GM15510 (cell line): ENCODE measurements around the gene DUSP15.

Experiments used
- POLR2A ChIP-seq: IDR thresholded peaks from 3 replicates; pipeline ENCODE4 v1.6.1; 2011; ENCODE audit warnings: borderline replicate concordance; ENCODE audit not compliant: insufficient read length; ENCODE audit errors: extremely low read depth

DUSP15 gene

DNA sequence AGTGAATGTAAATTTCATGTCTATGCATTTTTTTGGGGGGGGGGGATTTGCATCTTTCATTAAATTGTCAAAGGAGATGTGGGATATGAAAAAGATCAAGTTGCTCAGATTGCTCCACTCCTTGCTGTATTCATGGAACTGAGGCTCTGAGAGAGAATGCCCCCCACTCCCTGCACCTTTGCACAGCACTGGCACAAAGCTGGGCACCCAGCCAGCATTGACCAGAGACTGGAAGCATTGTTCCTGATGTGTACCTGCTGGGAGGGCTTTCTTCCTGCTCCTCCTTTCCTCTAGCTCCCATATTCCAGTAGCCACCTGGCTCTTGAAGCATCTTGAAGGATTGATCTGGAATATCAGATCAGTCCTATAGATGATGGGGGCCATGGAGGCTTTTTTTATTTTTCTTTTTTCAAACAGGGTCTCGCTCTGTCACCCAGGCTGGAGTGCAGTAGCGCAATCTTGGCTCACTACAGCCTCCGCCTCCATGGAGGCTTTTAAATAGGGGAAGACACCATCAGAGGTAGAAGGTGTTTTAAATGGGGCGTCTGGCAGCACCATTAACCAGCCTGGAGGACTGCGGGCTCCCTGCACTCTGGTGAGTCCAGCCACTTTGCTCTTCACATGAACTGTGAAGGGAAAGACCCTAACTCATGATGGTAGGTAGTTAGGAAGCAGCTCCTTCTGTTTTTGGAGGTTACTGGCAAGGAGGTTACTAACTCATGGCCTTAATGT lies 10.9 kb downstream of the DUSP15 start:
- no peak for TF ChIP-seq POLR2A

DNA sequence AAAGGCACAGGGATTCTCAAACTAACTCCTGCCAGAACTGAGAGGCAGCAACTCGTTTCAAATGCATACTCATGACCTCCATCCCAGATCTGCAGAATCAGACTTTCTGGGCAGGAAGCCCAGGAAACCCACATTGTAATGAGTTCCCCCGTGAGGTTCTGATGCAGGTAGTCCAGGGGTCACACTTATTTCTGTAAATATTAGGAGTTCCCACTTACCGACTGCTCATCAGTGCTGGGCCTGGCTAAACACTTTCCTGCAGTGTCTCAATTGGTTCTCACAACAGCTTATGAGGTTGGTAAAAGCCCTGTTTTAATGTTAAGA lies 11.6 kb downstream of the DUSP15 start:
- TF ChIP-seq POLR2A = no peak

DNA sequence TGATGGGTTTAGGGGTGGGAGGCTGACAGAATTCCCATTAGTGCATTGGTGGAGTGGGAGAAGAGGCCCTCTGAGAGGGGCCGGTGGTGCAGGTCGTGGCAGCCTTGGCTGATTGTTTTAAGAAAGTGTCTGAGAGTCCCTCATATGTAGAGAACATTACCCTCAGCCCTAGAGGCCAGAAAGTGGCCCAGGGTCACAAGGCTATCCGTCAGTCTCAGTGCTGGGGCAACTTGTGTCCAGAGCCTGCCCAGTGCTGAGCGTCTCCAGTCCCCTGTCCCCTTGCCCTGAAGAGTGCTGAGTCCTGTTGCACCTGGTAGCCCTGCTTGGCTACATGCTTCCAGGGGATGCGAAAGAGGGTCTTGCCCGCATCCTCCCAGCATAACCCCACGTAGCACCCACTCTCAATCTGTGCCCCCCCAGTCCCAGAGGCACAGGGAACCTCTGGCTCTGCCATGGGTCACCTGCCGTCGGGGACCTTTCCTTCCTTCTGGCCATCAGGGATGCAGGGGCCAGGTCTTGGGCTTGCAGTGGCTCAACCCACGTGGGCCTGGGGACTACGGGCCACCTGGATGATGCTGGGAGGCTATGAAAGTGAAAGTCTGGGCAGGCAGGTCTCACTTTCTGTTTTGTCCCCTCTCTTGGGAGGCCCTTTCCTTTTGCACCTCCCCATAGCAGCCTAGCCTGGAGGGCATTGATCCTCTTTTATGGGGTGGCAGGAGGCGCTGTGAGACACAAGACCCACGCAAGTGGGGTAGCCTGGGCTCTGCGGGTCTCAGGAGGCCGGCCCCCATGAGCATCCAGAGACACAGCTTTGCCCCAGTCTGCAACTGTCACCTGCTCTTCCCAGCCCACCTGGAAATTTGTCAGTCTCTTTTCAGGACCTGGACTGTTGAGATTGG lies 12.2 kb downstream of the DUSP15 start:
- no peak for TF ChIP-seq POLR2A

- TF ChIP-seq POLR2A = no peak
Measured at GRCh38 chr20:31856516-31856915, 13.8 kb downstream of the DUSP15 start.

GRCh38 chr20:31853481-31853880 lies 16.8 kb downstream of the DUSP15 start:
- no peak for TF ChIP-seq POLR2A

DNA sequence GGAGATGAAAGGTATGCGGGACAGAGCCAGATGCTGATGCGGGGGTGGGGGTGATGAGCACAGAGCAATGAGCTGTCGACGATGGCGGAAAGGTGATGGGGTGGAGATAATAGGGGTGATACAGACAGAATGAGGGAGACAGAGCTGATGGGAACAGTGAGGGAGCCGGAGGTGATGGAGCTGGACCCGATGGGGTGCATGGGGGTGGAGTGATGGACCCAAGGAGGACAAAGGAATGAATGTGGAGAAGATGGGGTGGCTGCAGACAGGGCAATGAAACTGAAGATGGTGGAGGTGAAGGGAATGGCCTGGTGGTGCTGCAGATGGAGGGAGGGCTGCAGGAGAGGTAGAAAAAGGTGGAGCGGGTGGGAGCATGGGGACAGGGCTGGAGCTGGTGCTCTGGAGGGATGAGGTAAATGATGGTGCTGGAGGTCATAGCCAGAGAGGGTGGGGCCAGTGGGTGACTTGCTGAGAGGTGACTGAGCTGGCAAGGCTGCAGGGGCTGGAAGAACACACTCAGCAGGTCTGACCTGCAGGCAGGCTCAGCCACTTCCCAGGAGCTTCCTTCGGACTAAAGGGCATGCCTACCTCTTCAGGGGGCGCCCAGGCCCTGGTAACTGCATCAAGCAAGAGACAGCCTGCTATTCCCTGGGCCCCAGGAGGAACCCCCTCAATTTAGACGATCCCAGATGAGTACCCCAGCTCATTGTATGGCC lies 18.9 kb downstream of the DUSP15 start:
- no peak for TF ChIP-seq POLR2A

DNA sequence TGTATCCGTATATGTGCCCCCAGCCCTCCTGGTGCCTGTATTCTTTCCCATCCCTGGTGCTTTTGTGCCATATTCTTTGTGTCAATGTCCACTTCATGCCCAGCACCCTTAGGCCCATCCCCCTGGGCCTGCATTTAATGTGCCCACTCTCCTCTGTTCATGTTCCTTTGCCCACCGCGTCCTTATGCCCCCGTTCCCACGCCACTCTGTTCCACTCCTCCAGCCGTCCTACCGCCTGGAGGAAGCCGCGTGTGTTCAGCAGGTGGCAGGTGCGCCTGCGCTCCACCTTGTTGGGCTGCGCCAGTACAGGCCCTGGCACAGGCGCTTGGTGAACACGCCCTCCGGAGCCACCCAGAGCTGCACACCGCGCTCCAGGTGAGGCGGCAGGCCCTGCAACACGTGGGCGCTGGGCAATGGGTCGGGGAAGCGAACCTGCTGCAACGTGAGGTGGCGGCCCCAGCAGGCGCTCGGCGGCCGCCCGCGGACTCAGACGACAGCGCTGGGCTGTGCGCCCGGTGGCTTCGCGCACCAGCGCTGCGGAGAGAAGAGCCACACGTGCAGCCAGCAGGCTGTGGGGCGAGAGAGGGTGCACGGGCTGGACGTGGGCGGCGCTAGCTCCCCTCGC lies 20.9 kb downstream of the DUSP15 start:
- no peak for TF ChIP-seq POLR2A

DNA sequence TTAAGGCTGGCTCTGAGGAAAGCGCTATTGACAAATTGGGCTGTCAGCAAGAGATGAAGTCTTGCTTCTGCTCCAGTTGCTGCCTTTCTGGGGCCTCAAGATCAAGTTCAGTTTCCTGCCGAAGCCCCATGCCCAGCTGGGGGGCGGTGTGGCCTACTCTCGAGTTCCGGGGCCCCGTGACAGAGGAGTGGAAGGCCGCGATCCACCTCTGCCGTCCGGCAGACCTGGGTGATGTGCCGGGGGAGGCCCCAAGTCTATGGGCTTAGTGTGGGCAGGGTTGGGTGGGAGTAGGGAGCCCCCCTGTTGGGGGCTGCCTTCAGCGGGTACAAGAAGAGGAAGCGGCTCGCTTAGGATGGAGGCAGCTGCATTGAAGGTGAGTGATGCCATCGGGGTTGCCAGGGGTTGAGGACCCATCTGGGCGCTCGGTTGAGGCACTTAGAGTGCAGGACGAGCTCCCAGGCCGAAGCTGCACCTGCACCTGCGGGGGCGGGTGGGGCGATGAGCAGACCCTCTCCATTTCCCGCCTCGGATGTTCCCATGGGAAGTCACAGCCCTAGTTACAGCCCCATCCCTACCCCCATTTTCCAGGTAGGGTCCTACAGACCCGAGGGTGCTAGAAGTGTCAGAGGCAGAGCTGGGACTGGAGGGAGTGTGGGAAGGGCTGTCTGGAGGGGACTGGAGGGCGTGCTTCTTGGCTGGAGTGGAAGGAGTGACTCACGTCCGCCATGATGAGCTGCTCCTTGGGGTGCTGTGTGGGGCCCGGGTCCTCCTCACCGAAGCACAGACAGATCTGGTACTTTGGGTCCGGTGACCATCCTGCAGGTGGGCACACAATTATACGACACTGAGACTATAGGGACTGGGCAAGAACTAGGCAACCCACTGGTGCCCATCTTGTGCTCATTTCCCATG lies 22.0 kb downstream of the DUSP15 start:
- no peak for TF ChIP-seq POLR2A

GRCh38 chr20:31846793-31847138 lies 23.6 kb downstream of the DUSP15 start:
- no peak for TF ChIP-seq POLR2A

GRCh38 chr20:31845300-31845863 lies 24.9 kb downstream of the DUSP15 start, which contains the start of gene FOXS1:
FOXS1 (minus strand) TSS chr20:31845604; CDS start chr20:31845542, 62 bp downstream.
- no peak for TF ChIP-seq POLR2A

DNA sequence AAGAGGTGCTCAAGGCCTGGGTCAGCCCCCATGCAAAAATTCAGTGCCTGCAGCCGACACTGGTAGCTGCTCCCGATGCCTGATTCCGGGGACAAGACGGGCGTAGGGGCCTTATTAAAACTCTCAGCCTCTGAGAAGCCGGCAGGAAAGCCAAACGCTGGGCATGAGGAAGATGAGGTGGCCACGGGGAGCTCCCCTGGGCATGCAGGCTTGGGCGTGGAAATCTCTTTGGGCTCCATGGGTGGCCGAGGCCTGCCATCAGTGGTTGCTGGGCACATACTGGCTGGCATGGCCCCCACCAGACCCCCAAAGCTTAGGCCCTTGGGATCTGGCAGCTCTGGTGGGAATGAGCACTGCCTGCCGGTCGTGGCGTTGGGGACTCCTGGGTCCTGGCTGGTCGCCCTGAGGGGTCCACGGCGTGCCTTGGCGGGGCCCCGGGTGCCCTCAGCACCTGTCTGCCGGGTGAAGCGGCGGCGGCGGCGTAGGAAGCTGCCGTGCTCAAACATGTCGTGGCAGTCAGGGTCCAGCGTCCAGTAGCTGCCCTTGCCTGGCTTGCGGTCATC lies 25.5 kb downstream of the DUSP15 start:
- TF ChIP-seq POLR2A = no peak

- TF ChIP-seq POLR2A = no peak
Measured at GRCh38 chr20:31843881-31844280, 26.4 kb downstream of the DUSP15 start.

DNA sequence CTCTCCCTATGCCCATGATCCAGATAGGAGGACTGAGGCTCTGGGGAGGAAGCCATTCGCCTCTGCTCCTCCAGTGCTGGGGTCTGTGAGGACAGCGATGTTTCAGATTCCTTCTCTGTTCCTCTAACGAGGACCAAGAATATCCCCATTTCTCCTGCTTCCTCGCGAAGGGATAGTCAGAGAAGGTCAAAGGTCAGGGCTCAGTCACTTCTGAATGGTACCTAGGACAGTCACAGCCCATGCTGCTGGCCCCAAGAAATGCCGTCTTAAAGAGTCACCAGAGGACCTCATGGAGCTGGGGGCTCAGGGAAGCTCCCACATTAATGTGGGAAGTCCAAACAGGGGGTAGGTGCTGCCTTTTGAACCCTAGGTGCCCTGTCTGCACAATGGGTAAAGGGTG lies 27.0 kb downstream of the DUSP15 start:
- no peak for TF ChIP-seq POLR2A
